Metanephros (tissue), 1 donor: ENCODE measurements around the gene ANO8. TPM values are rescaled to one million over a fixed set of nuclear protein-coding genes. Genes with fewer than 3 reads are reported as not detected.

Experiments
- total RNA-seq: library from RNA; depleted of rRNA; stranded (reverse); fragments of >200 nt; gene quantifications from one replicate; pipeline ENCODE4 v1.2.3, GENCODE V29; 2014

The ANO8 gene, protein sequence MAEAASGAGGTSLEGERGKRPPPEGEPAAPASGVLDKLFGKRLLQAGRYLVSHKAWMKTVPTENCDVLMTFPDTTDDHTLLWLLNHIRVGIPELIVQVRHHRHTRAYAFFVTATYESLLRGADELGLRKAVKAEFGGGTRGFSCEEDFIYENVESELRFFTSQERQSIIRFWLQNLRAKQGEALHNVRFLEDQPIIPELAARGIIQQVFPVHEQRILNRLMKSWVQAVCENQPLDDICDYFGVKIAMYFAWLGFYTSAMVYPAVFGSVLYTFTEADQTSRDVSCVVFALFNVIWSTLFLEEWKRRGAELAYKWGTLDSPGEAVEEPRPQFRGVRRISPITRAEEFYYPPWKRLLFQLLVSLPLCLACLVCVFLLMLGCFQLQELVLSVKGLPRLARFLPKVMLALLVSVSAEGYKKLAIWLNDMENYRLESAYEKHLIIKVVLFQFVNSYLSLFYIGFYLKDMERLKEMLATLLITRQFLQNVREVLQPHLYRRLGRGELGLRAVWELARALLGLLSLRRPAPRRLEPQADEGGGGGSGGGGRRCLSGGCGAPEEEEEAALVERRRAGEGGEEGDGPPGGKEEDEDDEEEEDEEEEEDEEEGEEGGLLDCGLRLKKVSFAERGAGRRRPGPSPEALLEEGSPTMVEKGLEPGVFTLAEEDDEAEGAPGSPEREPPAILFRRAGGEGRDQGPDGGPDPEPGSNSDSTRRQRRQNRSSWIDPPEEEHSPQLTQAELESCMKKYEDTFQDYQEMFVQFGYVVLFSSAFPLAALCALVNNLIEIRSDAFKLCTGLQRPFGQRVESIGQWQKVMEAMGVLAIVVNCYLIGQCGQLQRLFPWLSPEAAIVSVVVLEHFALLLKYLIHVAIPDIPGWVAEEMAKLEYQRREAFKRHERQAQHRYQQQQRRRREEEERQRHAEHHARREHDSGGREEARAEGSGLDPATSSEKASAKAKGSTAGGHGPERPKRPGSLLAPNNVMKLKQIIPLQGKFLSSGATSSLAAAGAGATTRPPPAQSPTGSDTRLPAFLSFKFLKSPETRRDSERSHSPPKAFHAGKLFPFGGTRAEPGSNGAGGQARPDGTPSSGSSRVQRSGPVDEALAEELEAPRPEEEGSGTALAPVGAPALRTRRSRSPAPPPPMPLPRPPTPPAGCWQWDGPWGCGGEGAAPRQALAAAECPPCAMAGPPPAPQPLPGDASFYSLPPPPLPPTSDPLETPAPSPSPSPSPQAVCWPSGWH
- 12.3 TPM for total RNA-seq

GRCh38 chr19:17334414-17335409, at the start of gene ANO8:
ANO8 (minus strand) TSS chr19:17334855; CDS start chr19:17334670, 185 bp downstream.

DNA sequence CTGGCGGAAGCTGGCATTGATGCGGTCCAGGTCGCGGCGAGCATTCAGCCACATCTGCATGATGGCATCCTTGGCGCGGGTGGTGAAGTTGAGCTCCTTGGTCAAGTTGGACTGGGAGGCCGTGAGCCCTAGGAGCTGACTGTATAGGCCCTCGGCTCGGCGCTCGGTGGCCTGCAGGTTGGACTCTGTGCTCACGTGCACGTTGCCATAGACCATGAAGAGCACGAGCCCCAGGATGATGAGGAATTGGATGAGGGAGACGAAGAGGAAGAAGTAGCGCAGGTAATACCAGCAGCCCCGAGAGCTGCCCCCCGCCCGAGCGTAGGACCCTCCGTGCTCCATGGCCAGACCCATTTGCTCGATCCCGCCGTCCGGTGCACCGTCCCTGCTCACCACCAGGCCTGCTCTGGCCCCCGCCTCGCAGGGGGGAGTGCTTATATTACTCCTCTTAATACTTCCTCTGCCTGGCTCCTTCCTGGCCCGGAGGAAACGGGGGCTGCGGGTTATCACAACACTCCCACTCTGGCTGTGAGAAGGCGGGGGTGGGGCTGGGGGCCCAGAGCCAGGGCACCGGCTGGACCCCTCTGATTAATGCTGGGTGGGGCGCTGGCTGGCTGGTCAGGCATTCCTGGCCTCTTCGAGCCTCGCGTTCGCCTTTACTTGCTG, 42.4 kb upstream of the ANO8 start, which contains the start of gene PLVAP:
PLVAP (minus strand) TSS at position 408 of the 666 bp plus-strand sequence; CDS start at position 354, 54 bp downstream.

DNA sequence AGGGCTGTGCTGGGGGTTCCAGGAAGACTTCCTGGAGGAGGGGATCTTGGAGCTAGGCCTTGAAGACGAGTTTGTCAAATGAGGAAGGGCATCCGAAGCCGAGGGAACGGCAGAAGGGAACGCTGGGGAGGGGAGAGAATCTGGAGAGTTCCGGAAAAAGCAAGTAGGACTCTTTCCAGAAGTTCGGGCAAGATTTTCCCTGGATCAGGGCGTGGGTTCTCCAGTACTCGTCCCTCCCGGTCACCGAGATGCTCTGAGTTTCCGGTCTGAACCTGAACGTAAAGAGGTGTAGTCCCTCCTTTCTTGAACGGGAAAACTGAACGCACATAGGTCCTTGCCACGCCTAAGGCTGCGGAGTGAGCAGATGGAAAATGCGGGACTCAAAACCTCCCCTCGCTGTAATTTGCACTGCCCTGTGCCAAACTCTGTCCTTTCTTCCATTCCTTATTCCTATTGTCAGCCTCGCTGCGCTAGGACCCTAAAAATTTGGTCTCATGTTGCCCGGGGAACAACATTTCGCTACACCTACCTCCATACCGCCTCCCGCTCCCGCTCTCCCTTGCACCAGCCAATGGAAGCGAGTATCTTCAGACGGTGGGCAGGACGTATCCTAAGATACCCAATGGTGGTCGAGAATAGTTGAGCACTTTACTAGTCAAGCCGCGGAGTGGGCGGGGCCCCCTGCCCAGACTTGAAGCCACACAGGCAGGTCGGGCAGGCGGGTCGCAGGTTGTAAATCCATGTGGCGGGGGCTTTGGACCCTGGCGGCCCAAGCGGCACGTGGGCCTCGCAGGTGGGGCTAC, 2.4 kb upstream of the ANO8 start, which contains the start of gene GTPBP3:
GTPBP3 (plus strand) TSS at position 682 of the 803 bp plus-strand sequence; CDS start at position 741, 59 bp downstream.

GRCh38 chr19:17309198-17309964, 25.3 kb downstream of the ANO8 start, which contains the start of gene DDA1:
DDA1 (plus strand) TSS chr19:17309563; CDS start chr19:17309655, 92 bp downstream.

DNA sequence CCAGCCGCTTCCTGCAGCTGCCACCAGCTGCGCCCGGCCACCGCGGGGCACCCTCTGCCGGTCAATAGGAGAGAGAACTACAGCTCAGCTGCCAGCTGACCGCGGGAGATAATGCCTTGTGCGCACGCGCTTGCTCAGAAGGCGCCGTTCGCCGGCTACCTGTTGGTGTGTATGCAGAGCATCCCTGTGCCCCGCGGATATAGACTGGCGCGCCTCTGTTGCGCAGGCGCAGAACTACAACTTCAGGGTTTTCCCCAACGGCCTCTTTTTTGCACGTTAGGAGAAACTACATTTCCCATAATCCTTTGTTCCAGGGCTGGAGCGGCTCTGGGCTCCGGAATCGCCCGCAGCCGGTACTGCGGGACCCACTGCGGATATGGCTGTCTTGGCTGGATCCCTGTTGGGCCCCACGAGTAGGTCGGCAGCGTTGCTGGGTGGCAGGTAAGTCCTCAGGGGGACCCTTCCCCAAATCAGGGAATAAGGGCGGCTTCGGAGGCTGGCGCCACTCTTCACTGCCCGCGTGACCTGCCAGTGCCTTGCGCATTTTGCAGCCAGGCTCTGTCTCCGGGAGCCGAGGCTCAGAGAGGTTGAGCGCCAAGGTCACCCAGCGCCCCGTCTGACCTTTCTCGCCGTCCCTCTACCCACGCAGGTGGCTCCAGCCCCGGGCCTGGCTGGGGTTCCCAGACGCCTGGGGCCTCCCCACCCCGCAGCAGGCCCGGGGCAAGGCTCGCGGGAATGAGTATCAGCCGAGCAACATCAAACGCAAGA, 29.0 kb downstream of the ANO8 start, which contains the start of gene MRPL34:
MRPL34 (plus strand) TSS at position 356 of the 768 bp plus-strand sequence; CDS start at position 377, 21 bp downstream.

GRCh38 chr19:17303167-17303939, 31.3 kb downstream of the ANO8 start, which contains the start of gene ABHD8:
ABHD8 (minus strand) TSS chr19:17303425; CDS start chr19:17301616, 1,809 bp downstream.

DNA sequence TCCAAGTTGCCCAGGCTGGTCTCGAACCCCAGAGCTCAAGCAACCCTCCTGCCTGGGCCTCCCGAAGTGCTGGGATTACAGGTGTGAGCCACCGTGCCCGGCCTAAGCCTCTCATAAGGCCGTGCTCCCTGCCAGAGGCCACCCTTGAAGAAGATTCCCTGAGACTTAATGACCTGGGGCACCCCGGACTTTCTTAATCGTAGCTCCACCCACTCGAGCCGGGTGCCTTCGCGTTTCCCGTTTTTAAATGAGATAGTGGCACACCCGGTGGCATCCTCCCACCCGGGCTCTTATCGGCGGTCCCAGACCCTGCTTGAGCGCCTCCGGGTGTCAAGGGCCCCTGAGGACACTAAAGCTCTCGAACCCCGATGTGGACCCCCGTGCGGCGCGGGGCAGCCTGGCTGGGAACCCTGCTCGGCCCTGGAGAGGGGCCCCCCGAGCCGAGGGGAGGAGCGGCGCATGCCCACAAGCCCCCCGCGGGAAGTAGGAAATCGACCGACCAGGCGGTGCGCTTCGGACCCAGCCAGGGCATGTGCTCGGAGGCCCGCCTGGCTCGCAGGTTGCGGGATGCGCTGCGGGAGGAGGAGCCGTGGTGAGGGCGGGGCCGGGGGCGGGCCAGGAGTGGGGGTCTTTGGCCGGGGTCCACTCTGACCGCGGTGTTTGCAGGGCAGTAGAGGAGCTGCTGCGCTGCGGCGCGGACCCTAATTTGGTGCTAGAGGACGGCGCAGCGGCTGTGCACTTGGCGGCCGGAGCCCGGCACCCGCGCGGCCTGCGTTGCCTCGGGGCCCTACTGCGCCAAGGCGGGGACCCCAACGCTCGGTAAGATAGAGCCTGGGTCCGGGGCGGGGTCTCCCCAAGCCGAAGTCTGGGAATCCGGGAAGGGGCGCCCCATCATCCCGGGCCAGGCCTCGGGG, 53.0 kb downstream of the ANO8 start, which contains the start of gene ANKLE1:
ANKLE1 (plus strand) TSS at position 511 of the 914 bp plus-strand sequence; CDS start at position 531, 20 bp downstream.

Other genes with a start within 250 kb of the ANO8 start
- gene USE1, start 119.5 kb downstream of the ANO8 start, total RNA-seq, result 18.3 TPM
- 11.0 TPM for gene OCEL1, start 108.6 kb downstream of the ANO8 start, total RNA-seq
- 53.7 TPM for gene NR2F6, start 88.9 kb downstream of the ANO8 start, total RNA-seq
- 9.8 TPM for gene USHBP1, start 70.1 kb downstream of the ANO8 start, total RNA-seq
- 60.1 TPM for gene BABAM1, start 67.4 kb downstream of the ANO8 start, total RNA-seq
- gene ANKLE1, start 53.0 kb downstream of the ANO8 start, total RNA-seq, result 2.6 TPM
- gene ABHD8, start 31.4 kb downstream of the ANO8 start, total RNA-seq, result 18.3 TPM
- 42.7 TPM for gene MRPL34, start 29.0 kb downstream of the ANO8 start, total RNA-seq
- 19.2 TPM for gene DDA1, start 25.3 kb downstream of the ANO8 start, total RNA-seq
- gene GTPBP3, start 2.7 kb upstream of the ANO8 start, total RNA-seq, result 36.7 TPM
- gene PLVAP, start 42.5 kb upstream of the ANO8 start, total RNA-seq, result 157 TPM
- gene CCDC194, start 59.3 kb upstream of the ANO8 start, total RNA-seq, result 0.41 TPM
- gene BST2, start 70.8 kb upstream of the ANO8 start, total RNA-seq, result 64.1 TPM
- 69.9 TPM for gene MVB12A, start 85.2 kb upstream of the ANO8 start, total RNA-seq
- 1.5 TPM for gene TMEM221, start 113.8 kb upstream of the ANO8 start, total RNA-seq
- gene NXNL1, start 126.1 kb upstream of the ANO8 start, total RNA-seq, result not detected
- 32.3 TPM for gene SLC27A1, start 135.7 kb upstream of the ANO8 start, total RNA-seq
- gene PGLS, start 176.8 kb upstream of the ANO8 start, total RNA-seq, result 63.8 TPM
- 49.6 TPM for gene COLGALT1, start 220.8 kb upstream of the ANO8 start, total RNA-seq